BE2C (cell line): ENCODE data around the gene TRIM60.
A peak's percentile ranks its signal among the peaks of the same experiment; 100 is the strongest.

Experiments
- DNase-seq: peaks from one replicate; pipeline ENCODE4 v3.0.0-alpha.2; 2020
- H3K27me3 ChIP-seq: fragments of 250-450 bp; sonication (Bioruptor Pico); 2 replicates; pipeline ENCODE4 v1.5.1; 2020; ENCODE audit warnings: mild to moderate bottlenecking
- H3K36me3 ChIP-seq: fragments of 250-450 bp; sonication (Bioruptor Pico); 2 replicates; pipeline ENCODE4 v1.5.1; 2020; ENCODE audit warnings: mild to moderate bottlenecking
- H3K4me1 ChIP-seq: fragments of 250-450 bp; sonication (Bioruptor Pico); 2 replicates; pipeline ENCODE4 v1.5.1; 2020
- H3K4me3 ChIP-seq: 2 replicates; pipeline ENCODE4 v1.5.1; 2011; ENCODE audit warnings: low read depth, low read length
- H3K9me3 ChIP-seq: fragments of 250-450 bp; sonication (Bioruptor Pico); 2 replicates; pipeline ENCODE4 v1.5.1; 2020
- CTCF ChIP-seq: IDR thresholded peaks from 2 replicates; pipeline ENCODE4 v1.5.1; 2012; ENCODE audit warnings: mild to moderate bottlenecking, low read depth, low read length

The TRIM60 gene

GRCh38 chr4:165052627-165053026, 20.8 kb downstream of the TRIM60 start:
- TF ChIP-seq CTCF = no peak
- Histone ChIP-seq H3K36me3 (no peaks in the 10 kb centered on the region), H3K4me1 (no peaks in the 10 kb centered on the region)

GRCh38 chr4:165053645-165054044, 21.8 kb downstream of the TRIM60 start, which contains the start of gene TRIM75:
Gene TRIM75, plus strand, starts transcription at chr4:165053866. Its CDS starts 5,282 bp downstream, at chr4:165059148.
- TF ChIP-seq CTCF = no peak
- Histone ChIP-seq H3K4me3 (no peak within 1 kb of the TSS), H3K4me1 (no peaks in the 10 kb centered on the region), H3K27me3 (no peaks in the 10 kb centered on the region), H3K36me3 (no peaks in the 10 kb centered on the region), H3K9me3 (no peaks in the 10 kb centered on the region)
- no peak for DNase-seq

More at GRCh38 chr4:165052627-165053026, 20.8 kb downstream of the TRIM60 start:
- DNase-seq = no peak
- Histone ChIP-seq H3K4me3 (no peak overlapping the region), H3K9me3 (no peaks in the 10 kb centered on the region), H3K27me3 (no peaks in the 10 kb centered on the region)

- Histone ChIP-seq H3K36me3 (no peaks in the 10 kb centered on the region), H3K4me3 (no peak overlapping the region), H3K4me1 (no peaks in the 10 kb centered on the region), H3K9me3 (no peaks in the 10 kb centered on the region), H3K27me3 (no peaks in the 10 kb centered on the region)
- DNase-seq = no peak
- no peak for TF ChIP-seq CTCF
Observed at GRCh38 chr4:165055601-165056000, 23.8 kb downstream of the TRIM60 start.

GRCh38 chr4:165058666-165059065, 26.9 kb downstream of the TRIM60 start:
- DNase-seq = no peak
- Histone ChIP-seq H3K4me3 (no peak overlapping the region), H3K9me3 (no peaks in the 10 kb centered on the region), H3K36me3 (no peaks in the 10 kb centered on the region), H3K27me3 (no peaks in the 10 kb centered on the region), H3K4me1 (no peaks in the 10 kb centered on the region)
- TF ChIP-seq CTCF = no peak

GRCh38 chr4:165059386-165059785, 27.6 kb downstream of the TRIM60 start:
- Histone ChIP-seq H3K4me1 (no peaks in the 10 kb centered on the region), H3K36me3 (no peaks in the 10 kb centered on the region), H3K4me3 (no peak overlapping the region), H3K9me3 (no peaks in the 10 kb centered on the region), H3K27me3 (no peaks in the 10 kb centered on the region)
- no peak for DNase-seq
- TF ChIP-seq CTCF = no peak

- TF ChIP-seq CTCF = peak; percentile 47
- H3K4me3 ChIP-seq = no peak overlapping the region
- H3K27me3 ChIP-seq = no peaks in the 10 kb centered on the region
- no peaks in the 10 kb centered on the region for H3K36me3 ChIP-seq
- DNase-seq = no peak
- H3K9me3 ChIP-seq = no peaks in the 10 kb centered on the region
- no peaks in the 10 kb centered on the region for H3K4me1 ChIP-seq
Observed at GRCh38 chr4:165060938-165061337, 29.1 kb downstream of the TRIM60 start.
